ENCODE data around the gene DTWD1.
A peak's percentile ranks its signal among the peaks of the same experiment; 100 is the strongest.
"Not testable (repeated sequence)": the region's sequence is repeated elsewhere in the genome, so short reads cannot be mapped to it uniquely, and the experiment has no call there.

DTWD1 gene, protein sequence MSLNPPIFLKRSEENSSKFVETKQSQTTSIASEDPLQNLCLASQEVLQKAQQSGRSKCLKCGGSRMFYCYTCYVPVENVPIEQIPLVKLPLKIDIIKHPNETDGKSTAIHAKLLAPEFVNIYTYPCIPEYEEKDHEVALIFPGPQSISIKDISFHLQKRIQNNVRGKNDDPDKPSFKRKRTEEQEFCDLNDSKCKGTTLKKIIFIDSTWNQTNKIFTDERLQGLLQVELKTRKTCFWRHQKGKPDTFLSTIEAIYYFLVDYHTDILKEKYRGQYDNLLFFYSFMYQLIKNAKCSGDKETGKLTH

DNA sequence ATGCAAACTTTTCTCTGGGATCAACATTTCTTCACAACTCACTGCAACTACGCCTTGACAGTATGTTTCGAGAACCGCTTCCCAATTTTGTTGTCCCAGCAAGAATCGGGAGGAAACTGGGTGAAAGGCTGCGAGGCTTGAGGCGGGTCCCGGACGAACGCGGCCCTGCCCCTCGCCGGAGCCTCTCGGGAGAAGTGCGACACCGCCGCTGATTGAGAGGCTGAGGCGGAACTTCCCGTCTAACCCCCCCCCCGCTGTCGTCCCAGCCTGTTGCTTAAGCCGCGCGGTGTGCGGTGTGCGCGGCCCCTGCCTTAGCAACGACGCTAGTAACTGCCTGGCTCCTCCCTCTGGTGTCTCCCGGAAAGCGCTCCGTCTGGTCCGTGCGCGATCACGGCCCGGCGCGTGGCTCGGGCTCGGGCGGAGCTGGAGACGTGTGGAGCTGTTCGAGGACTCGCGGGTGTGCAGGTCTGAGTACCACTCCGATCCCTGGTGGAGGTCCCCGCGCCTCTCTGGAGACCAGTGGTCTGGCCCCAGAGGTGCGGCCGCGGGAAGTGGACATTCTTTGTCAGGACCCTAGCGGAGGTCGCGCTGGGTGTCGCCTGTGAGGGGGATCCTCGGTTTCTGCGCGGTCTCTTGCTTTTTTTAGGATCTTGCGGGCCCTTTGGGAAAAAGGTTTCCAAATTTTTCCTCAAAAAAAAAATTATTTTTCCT, at the start of gene DTWD1, which contains the start of gene FAM227B:
DTWD1 (plus strand) TSS at position 391 of the 711 bp plus-strand sequence. CDS start 4,120 bp downstream, outside the sequence.
FAM227B (minus strand) TSS at position 161 of the 711 bp plus-strand sequence. CDS start 5,647 bp downstream, outside the sequence.
- peak; percentile 96 for DNase-seq

GRCh38 chr15:49573421-49573820, 47.4 kb upstream of the DTWD1 start:
- DNase-seq, result no peak

GRCh38 chr15:49589030-49589429, 31.8 kb upstream of the DTWD1 start:
- DNase-seq, result no peak

GRCh38 chr15:49592829-49593316, 28.0 kb upstream of the DTWD1 start:
- not testable (repeated sequence) for DNase-seq

GRCh38 chr15:49604625-49605409, 16.0 kb upstream of the DTWD1 start:
- DNase-seq, result no peak

DNA sequence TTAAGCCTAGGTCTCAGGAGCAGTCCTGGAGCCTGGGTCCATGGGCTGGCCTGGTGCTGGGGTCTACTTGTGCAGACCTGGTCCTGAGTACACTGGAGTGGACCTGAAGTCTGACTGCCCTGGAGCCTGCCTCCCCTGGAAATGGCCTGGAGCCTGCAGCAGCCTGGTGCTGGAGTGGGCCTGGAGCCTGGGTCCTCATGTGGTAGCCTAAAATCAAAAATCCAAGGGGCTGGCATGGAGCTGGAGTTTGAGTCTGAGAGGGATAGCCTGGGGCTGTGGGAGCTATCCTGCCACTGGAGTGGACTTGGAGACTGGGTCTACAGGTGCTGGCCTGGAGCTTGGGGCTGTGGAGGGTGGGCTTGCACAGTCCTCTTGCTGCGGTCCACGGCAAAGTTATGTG, 15.3 kb upstream of the DTWD1 start:
- DNase-seq, result no peak

- no peak for DNase-seq
Observed at GRCh38 chr15:49606594-49606993, 14.3 kb upstream of the DTWD1 start.

- no peak for DNase-seq
Observed at GRCh38 chr15:49610157-49610918, 10.5 kb upstream of the DTWD1 start.

- not testable (repeated sequence) for DNase-seq
Observed at GRCh38 chr15:49612240-49612639, 8.6 kb upstream of the DTWD1 start.

DNA sequence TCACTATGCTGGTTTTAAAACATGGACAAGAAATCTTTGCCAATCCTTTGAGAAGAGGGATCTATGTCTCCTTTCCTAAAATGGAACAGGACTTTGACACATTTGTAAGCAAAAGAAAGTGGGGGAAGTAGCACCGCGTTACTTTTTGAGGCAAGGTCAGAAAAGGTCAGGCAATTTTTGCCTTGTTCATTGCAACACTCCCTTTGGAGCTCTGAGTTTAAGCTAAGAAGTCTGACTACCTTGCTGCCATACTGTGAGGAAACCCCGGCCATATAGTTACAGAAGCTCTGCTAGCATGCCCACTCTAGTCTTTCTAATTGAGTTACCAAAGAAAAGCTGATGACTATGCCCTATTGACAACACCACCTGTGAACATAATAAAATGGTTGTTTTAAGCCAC, 1.6 kb upstream of the DTWD1 start:
- no peak for DNase-seq

- DNase-seq, result no peak
Observed at GRCh38 chr15:49620199-49620598, 649 bp upstream of the DTWD1 start.

GRCh38 chr15:49621401-49621811, 558 bp downstream of the DTWD1 start:
- no peak for DNase-seq

GRCh38 chr15:49621887-49622286, 1.0 kb downstream of the DTWD1 start:
- DNase-seq, result no peak

- DNase-seq, result no peak
Observed at GRCh38 chr15:49622561-49622960, 1.7 kb downstream of the DTWD1 start.

DNA sequence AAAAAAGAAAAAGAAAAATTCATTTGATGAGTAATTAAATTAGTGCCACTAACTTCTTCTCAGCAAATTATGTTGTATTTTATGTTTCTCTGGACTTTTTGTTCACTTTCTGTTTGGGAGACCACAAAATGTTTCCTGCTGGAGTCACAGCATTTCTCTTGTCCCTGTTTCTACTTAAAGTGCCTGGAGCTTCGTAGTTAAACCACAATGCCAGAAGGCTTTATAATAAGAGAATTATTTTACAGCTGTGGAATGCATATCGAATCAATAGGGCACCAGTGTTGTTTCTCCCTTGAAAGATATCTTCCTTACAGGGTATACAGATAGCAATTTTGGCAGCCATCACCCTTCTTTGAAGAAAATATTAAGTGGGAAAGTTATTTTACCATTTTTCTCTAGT, 3.2 kb downstream of the DTWD1 start:
- DNase-seq, result no peak

GRCh38 chr15:49625460-49626036, 4.7 kb downstream of the DTWD1 start:
- no peak for DNase-seq

DNA sequence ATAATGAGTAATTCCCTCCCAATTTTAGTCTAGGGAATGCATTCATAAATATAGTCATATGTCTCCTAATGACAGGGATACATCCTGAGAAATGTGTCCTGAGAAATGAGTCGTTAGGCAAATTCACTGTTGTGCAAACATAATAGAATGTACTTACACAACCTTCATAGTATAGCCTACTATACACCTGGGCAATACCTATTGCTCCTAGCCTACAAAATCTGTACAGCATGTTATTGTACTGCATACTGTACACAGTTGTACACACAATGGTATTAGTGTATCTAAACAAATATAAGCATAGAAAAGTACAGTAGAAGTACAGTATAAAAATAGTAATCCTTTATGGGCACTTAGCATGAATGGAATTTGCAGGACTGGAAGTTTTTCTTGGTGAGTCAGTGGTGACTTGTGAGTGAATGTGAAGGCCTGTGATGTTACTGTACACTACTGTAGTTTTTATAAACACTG, 6.6 kb downstream of the DTWD1 start:
- DNase-seq, result no peak

GRCh38 chr15:49628379-49628778, 7.5 kb downstream of the DTWD1 start:
- DNase-seq, result no peak

DNA sequence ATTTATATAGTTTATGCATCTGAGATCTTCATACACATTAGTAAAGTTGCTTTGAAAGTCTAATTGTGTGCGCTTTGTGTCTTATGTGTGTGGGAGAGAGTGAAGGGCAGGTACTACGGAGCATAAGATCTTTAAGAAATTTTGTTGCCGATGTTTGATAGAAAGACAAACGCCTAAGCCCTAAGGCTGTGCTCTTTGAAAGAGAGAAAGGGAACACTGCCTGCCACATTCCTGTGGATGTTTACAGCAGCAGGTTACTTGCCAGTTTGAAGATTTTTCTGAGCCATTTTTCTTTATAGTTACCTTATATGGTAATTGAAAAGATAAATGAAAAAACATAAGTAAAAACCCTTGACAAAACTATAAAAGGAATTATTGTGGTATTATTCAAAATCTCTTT, 17.0 kb downstream of the DTWD1 start:
- DNase-seq, result no peak

DNA sequence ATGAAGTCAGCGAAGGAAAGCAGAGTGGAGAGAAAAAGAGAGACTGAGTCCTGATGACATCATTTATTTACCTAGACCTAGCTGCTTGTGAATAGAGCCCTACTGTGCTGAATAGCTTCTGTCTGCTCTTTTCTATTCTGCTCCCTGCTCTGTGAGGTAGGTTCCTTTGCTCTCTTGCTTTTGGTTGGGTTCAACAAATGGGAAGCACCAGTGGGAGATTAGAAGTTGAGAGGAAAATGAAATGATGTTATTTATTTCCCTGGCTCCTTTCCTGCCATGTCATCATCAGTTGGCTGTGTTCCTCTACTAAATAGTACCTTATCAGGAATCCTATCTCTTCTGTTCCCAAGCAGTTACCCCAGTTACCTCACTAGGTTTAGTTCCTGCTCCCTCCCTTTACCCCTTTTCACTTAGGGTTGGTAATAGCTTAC, 23.5 kb downstream of the DTWD1 start:
- DNase-seq, result no peak

GRCh38 chr15:49645277-49645676, 24.4 kb downstream of the DTWD1 start:
- no peak for DNase-seq

DNA sequence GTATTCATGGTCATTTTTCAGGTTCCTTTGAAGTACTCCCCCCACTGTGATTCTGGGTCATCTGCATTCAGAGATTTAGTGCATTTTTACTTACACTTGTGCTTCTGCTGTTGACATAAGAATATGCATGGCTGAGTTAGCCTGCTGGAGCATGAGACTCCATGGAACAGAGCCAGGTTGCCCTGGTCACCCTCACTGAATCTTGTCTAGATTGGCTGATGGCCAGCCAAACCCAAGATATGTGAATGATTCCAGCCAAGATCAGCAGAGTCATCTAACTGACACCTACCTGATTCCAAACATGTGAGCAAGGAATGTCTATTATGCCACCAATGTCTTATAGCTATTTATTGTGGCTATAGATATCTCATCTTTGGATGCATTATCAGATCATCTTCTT, 25.1 kb downstream of the DTWD1 start:
- DNase-seq, result no peak

Data from activated CD4-positive, alpha-beta T cell treated with anti-CD3 and anti-CD28 coated beads, Interleukin-2, amount 50 U/mL, for 16 hours (primary cell).